GM12874 (cell line): ENCODE measurements around the gene ADGRE3.

Experiments
- TF ChIP-seq, protein P1 (sequence below): IDR thresholded peaks from 2 replicates; pipeline ENCODE4 v1.5.1; 2011; ENCODE audit warnings: low read depth, mild to moderate bottlenecking, control low read depth, low read length, moderate library complexity; ENCODE audit not compliant: insufficient read depth

ADGRE3 gene

DNA sequence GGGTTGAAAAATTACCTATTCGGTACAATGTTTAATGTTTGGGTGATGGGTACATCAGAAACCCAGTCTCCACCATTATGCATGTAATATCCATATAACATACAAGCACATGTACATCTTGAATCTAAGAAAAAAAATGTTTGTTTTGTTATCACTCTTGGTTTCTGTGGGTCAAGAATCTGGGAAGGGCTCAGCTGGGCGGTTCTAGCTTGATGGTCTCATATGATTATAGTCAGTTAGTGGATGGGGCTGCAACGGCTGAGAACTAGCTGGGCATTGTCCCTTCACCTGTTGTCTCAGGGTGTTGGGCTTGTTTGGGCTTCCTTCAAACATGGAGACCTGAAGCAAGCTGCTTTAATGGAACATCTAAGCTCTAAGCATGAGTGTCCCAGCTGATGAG, 4.7 kb downstream of the ADGRE3 start:
- TF ChIP-seq, protein P1, sequence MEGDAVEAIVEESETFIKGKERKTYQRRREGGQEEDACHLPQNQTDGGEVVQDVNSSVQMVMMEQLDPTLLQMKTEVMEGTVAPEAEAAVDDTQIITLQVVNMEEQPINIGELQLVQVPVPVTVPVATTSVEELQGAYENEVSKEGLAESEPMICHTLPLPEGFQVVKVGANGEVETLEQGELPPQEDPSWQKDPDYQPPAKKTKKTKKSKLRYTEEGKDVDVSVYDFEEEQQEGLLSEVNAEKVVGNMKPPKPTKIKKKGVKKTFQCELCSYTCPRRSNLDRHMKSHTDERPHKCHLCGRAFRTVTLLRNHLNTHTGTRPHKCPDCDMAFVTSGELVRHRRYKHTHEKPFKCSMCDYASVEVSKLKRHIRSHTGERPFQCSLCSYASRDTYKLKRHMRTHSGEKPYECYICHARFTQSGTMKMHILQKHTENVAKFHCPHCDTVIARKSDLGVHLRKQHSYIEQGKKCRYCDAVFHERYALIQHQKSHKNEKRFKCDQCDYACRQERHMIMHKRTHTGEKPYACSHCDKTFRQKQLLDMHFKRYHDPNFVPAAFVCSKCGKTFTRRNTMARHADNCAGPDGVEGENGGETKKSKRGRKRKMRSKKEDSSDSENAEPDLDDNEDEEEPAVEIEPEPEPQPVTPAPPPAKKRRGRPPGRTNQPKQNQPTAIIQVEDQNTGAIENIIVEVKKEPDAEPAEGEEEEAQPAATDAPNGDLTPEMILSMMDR = no peak

DNA sequence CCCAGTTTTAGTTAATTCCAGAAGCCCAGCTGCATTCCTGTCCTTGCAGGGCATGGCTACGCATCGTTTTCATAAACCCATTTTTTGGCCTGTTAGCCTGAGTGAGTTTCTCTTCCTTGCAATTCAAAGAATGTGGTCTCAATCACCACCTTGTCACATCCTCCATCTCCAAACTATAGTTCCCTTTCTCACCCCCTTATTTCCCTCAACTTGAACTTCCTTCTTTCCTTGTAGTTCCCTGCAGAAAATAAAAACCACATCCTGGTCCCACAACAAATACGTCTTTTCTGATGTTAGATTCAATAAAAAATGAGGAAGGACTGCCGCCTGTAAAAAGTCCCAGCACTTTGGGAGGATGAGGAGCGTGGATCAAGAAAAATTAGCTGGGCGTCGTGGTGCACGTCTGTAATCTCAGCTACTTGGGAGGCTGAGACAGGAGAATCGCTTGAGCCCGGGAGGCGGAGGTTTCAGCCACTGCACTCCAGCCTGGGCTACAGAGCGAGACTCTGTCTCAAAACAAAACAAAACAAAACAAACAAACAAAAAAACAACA, 13.2 kb downstream of the ADGRE3 start:
- TF ChIP-seq, protein P1 = no peak

DNA sequence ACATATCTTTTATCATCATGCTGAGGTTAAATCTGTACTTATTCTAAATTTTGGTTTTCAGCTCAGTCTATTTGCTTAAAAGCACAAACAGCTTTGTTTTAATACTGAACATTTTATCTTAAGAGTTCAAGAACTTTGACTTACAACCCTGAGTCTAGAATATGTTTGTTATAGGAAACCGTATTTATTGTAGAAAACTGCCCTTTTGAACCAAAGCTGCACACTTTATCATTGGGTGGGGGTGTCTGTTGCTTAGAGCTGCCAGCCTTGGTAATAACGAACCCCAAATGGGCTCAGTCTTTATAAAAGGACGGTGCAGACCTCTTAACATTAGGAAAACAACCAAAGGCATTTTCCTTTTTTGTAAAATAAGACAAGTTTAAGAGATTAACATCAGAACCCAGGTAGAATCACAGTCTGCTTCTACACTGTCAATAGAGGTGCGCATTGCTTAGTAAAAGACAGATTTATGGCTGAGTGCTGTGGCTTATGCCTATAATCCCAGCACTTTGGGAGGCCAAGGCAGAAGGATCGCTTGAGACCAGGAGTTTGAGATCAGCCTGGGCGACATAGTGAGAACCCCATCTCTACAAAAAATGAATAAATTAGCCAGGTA, 14.7 kb downstream of the ADGRE3 start:
- TF ChIP-seq, protein P1 = no peak

DNA sequence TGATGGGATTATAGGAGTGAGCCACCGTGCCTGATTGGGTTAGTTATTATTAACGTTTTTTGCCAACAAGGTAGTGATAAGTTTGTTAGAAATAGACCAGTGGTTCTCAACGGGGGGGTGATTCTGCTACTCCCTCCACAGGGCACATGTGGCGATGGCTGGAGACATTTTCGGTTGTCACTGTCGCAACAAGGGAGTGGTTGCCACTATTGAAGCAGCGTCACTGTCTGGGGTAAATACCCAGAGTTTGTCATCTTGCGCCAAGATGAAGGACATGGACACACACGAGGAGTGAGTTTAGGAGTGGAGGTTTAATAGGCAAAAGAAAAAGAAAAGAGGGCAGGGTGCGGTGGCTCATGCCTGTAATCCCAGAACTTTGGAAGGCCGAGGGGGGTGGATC, 18.9 kb downstream of the ADGRE3 start:
- TF ChIP-seq, protein P1 = no peak

DNA sequence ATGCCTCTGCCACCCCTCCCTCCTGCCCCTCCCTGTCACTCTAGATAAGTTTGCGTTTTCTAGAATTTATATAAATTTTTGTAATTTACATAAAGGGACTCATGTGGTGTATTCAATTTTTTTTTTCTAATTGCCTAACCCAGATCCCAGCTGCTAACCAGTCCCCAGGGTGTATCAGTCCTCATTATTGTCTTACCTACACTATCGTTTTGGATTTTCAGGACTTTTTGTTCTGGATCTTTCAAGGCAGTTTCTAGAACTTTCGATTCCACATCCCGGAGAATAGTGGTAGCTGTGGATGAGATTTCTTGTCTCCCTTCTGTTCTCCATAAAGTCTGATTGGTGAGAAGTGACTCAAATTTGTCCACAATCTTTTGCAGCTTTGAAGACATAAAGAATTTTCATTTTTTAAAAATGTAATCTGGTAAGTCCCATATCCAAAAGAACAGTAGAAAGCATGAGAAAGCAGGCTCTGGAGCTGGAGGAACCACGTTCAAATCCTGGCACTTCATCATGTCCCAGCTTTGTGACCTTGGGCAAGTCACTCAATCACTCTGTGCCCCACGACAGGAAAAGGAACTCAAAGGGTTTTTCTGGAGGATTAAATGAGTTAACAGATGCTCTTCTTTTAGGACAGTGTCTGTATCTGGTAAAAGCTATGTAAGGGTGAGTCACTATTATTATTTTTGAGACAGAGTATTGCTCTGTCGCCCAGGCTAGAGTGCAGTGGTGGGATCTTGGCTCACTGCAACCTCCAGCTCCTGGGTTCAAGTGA, 19.7 kb downstream of the ADGRE3 start:
- TF ChIP-seq, protein P1 = no peak

DNA sequence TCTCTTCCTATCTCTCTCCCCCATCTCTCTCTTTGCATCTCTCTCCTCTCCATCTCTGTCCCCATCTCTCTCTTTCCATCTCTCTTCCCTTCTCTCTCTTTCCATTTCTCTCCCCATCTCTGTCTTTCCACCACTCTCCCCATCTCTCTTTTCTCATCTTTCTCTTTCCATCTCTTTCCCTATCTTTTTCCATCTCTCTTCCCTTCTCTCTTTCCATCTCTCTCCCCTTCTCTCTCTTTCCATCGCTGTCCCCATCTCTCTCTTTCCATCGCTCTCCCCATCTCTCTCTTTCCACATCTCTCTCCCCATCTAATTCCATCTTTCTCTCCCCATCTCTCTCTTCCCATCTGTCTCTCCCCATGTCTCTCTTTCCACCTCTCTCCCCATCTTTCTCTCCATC, 24.5 kb downstream of the ADGRE3 start:
- TF ChIP-seq, protein P1 = no peak

DNA sequence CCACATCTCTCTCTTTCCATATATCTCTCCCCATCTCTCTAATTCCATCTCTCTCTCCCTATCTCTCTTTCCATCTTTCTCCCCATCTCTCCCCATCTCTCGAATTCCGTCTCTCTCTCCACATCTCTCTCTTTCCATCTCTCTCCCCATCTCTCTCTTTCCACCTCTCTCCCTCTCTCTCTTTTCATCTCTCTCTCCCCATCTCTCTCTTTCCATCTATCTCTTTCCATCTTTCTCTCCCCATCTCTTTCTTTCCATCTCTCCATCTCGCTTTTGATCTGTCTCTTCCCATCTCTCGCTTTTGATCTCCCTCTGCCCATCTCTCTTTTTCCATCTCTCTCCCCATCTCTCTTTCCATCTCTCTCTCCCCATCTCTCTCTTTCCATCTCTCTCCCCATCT, 25.6 kb downstream of the ADGRE3 start:
- TF ChIP-seq, protein P1 = no peak
